Mammary epithelial cell (primary cell): ENCODE measurements around the gene DHX9.

Experiments used
- EZH2 ChIP-seq: IDR thresholded peaks from 2 replicates; pipeline ENCODE4 v1.6.1; 2012; ENCODE audit warnings: low read length, inconsistent platforms, borderline replicate concordance
- TF ChIP-seq, protein P1 (sequence below), 2 donors: IDR thresholded peaks in 1 of 2; conservative IDR thresholded peaks in 1 of 2; 2 replicates each; pipeline ENCODE4 v1.5.1; 2011 to 2012; ENCODE audit warnings: inconsistent platforms in 2 of 2, low read length in 2 of 2, mild to moderate bottlenecking in 2 of 2, control low read depth in 1 of 2, low read depth in 1 of 2; ENCODE audit not compliant: insufficient read depth in 1 of 2; ENCODE audit errors: extremely low read depth in 1 of 2

DNA sequence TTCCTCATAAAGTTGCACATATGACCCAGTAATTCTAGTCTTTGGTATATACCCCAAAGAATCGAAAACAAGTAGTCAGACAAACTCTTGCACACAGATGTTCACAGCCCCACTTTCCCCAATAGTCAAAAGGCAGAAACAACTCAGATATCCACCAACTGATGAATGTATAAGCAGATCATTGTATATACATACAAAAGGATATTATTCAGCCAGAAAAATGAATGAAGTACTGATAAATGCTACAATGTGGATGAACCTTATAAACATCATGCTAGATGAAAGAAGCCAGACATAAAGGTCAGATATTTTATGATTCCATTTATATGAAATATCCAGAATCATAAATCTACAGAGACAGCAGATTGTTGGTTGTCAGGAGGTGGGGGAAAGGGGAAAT lies 86.5 kb downstream of the DHX9 start:
- TF ChIP-seq, protein P1, sequence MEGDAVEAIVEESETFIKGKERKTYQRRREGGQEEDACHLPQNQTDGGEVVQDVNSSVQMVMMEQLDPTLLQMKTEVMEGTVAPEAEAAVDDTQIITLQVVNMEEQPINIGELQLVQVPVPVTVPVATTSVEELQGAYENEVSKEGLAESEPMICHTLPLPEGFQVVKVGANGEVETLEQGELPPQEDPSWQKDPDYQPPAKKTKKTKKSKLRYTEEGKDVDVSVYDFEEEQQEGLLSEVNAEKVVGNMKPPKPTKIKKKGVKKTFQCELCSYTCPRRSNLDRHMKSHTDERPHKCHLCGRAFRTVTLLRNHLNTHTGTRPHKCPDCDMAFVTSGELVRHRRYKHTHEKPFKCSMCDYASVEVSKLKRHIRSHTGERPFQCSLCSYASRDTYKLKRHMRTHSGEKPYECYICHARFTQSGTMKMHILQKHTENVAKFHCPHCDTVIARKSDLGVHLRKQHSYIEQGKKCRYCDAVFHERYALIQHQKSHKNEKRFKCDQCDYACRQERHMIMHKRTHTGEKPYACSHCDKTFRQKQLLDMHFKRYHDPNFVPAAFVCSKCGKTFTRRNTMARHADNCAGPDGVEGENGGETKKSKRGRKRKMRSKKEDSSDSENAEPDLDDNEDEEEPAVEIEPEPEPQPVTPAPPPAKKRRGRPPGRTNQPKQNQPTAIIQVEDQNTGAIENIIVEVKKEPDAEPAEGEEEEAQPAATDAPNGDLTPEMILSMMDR (conservative IDR thresholded peaks at IDR 0.05 in 1 of 2, IDR thresholded peaks at IDR 0.05 in 1 of 2; ENCODE audit: extremely low read depth in 1 of 2, insufficient read depth in 1 of 2, low read depth in 1 of 2, low read length in 2 of 2): no peak
- TF ChIP-seq EZH2: no peak
